Aorta (tissue), 5 donors: ENCODE measurements around the gene EFEMP2. TPM values are rescaled to one million over a fixed set of nuclear protein-coding genes. Genes with fewer than 3 reads are reported as not detected.

ENCODE experiments used
- ATAC-seq: fragments of 200-7000 bp; cut with Tn5 transposase; one replicate; pipeline ENCODE4 v1.9.1; 2022; ENCODE audit warnings: moderate library complexity; ENCODE audit not compliant: low FRiP score
- DNase-seq, 2 donors: peaks; one replicate each; pipeline ENCODE4 v3.0.0-alpha.2; 2020
- H3K27ac ChIP-seq, 2 donors: one replicate each; pipeline ENCODE4 v1.5.1; 2013; ENCODE audit warnings: low read length in 2 of 2, mild to moderate bottlenecking in 2 of 2, moderate library complexity in 2 of 2, control low read depth in 1 of 2, inconsistent platforms in 1 of 2, low read depth in 1 of 2
- H3K27me3 ChIP-seq, 2 donors: one replicate each; pipeline ENCODE4 v1.6.1; 2013; ENCODE audit warnings: control low read depth in 1 of 2, low read length in 1 of 2, mild to moderate bottlenecking in 1 of 2, moderate library complexity in 1 of 2; ENCODE audit not compliant: insufficient read depth in 2 of 2, control insufficient read depth in 1 of 2
- H3K36me3 ChIP-seq, 2 donors: one replicate each; pipeline ENCODE4 v1.6.1; 2013; ENCODE audit warnings: control low read depth in 1 of 2, low read length in 1 of 2, mild to moderate bottlenecking in 1 of 2; ENCODE audit not compliant: insufficient read depth in 2 of 2, control insufficient read depth in 1 of 2
- H3K4me1 ChIP-seq, 2 donors: one replicate each; pipeline ENCODE4 v1.6.1; 2013; ENCODE audit warnings: low read length in 2 of 2, control low read depth in 1 of 2, mild to moderate bottlenecking in 1 of 2, moderate library complexity in 1 of 2; ENCODE audit not compliant: insufficient read depth in 2 of 2, control insufficient read depth in 1 of 2
- H3K4me3 ChIP-seq, 2 donors: one replicate each; pipeline ENCODE4 v1.5.1; 2013; ENCODE audit warnings: low read length in 2 of 2, control low read depth in 1 of 2, mild to moderate bottlenecking in 1 of 2
- H3K9me3 ChIP-seq: one replicate; pipeline ENCODE4 v1.6.1; 2013; ENCODE audit warnings: mild to moderate bottlenecking, low read length; ENCODE audit not compliant: control insufficient read depth
- WGBS, 2 donors: extraction: QIAGEN DNeasy Blood & Tissue Kit; methylation state at CpG; one replicate each; pipeline ENCODE4 v1.1.7; 2013; 5-methylcytosine and 5-hydroxymethylcytosine counted together
- intact Hi-C, 2 donors: fragments of 100-400 bp; cut with DNase I; formaldehyde crosslinking; loops; one replicate each; pipeline versions ENCODE4 v1.14.2 to v1.15.0; 2022
- polyA plus RNA-seq, 2 donors: library from polyadenylated mRNA; stranded (reverse); fragments of 200-250 nt; gene quantifications; one replicate each; pipeline ENCODE4 v1.2.3, GENCODE V29; 2013
- total RNA-seq, 2 donors: library from RNA; stranded (reverse); fragmentation: NEBNext Ultra II Directional; extraction: Animal tissue kit (Norgen Biotek cat#: 25700); gene quantifications; one replicate each; pipeline ENCODE4 v1.2.1, GENCODE V29; 2021
- donor health status: healthy with polysubstance abuse.
- donor health status: Bipolar disorder and iron deficiency.
- donor health status: DM: no; HTN: no; CAD: no.
- donor health status: DM: no; HTN: no; CAD: no.
- donor health status: DM: yes; HTN: yes; CAD: no.

The EFEMP2 gene
- total and polyA plus RNA-seq, 4 donors: 136 to 224 (median 162) TPM

DNA sequence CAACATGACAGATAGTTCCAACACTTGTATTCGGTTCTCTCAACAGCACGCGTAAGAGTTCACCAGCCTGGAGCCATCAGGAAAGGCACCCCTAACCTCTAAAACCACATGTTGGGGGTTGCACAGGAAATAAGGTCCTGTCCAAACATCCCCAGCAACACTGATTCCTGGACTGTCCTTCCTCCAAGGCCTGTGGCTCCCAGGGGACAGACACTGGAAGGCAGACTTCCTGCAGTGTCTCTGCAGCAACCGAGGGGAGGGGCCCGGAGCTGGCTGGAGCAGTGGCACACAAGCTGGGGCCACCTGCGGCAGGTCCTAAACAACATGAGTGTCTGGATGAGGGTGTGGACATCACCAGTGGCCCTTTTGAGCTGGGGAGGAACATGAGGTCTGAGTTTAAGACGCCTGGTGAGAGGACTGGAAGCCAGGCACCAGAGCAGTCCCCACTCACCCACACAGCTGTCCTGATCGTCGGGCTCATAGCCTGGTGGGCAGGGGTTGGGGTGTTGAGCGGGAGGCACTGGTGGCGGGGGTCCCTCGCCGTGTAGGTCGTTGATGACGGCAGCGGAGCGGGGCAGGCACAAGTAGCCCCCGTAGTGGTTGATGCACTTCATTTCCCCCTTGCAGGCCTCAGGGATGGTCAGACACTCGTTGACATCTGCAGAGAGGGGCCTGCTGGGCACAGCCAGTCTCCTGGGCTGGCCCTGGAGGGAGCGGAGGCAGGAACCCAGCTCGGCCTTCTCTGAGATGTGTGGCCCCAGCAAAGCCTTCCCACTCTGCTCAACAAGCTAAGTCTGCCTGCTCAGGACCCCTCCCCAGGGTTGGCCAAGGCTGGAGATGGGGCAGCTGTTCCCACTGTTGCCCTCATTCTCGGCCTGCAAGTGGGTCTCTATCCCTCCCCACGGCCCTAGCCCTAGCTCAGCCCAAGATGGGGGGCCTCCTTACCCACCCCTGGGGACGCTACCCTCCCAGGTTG, 1.6 kb downstream of the EFEMP2 start:
- H3K27ac ChIP-seq: peak overlapping the region; percentile 6 to 90
- no peaks in the 10 kb centered on the region for H3K4me1 ChIP-seq
- no peak overlapping the region for H3K4me3 ChIP-seq
- ATAC-seq (no peak), DNase-seq (peak in 1 of 2 donors; percentile 51)
- 64 to 66% methylated on average over 24 of the region's 24 CpGs for WGBS, 2 donors
- intact Hi-C loops: no loop called here
- no peaks in the 10 kb centered on the region for H3K36me3 ChIP-seq
- H3K27me3 ChIP-seq: no peaks in the 10 kb centered on the region
- H3K9me3 ChIP-seq: no peaks in the 10 kb centered on the region

DNA sequence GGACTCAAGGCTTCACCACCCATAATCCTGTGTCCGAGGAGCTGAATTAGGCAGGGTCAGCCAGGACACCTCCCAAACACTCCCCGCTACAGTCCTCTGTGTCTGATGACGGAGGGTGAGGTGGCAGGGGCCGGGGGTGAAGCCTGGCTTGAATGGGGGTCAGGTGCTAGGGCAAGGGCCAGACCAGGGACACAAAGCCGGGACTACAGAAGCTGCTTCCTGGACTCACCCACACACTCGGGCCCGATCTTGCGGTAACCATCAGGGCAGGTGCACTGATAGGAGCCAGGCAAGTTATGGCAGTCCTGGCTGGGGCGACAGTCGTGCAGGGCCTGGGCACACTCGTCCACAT, 2.3 kb downstream of the EFEMP2 start:
- Histone ChIP-seq H3K9me3 (no peaks in the 10 kb centered on the region), H3K4me1 (no peaks in the 10 kb centered on the region), H3K27me3 (no peaks in the 10 kb centered on the region), H3K36me3 (peaks cover 0 to under 1% of the 10 kb centered on the region in 2 donors), H3K27ac (no peak overlapping the region), H3K4me3 (no peak overlapping the region)
- no peak for ATAC-seq
- peak in 1 of 2 donors; percentile 44 for DNase-seq
- intact Hi-C loops: no loop called here
- WGBS, 2 donors: 85 to 89% methylated on average over 11 of the region's 11 CpGs

DNA sequence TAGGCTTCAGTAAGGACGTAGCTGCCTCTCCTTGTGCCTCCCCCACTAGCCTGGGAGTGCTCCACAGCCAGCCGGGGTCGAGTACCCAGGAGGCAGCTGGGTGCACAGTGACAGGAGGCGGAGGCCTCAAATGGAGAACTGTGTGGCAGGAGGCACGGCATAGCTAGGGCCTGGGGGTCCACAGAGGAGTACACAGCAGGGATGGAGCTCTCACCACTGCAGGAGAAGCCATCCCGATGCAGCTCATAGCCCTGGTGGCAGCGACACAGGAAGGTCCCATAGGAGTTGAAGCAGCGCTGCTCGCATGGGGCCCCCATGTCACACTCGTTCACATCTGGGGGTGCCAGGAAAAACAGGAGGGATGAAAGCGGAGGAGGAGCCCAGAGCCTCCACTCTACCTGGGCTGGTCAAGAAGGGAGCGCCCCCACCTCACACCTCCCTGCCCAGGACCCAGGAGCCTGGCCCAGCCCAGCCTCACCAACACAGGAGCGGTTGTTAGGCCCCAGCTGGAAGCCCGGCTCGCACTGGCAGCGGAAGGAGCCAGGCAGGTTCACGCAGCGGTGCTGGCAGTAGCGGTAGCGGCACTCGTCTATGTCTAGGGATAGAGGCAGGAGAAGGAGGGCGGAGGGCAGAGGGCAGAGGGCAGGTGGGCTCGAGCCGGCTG, 2.8 kb downstream of the EFEMP2 start:
- H3K27ac ChIP-seq: no peak overlapping the region
- H3K36me3 ChIP-seq: peaks cover 0 to 5% of the 10 kb centered on the region in 2 donors
- H3K9me3 ChIP-seq: no peaks in the 10 kb centered on the region
- ATAC-seq (no peak), DNase-seq (peak in 1 of 2 donors; percentile 48)
- 81 to 84% methylated on average over 22 to 24 of the region's 24 CpGs for WGBS, 2 donors
- H3K4me1 ChIP-seq: no peaks in the 10 kb centered on the region
- no peak overlapping the region for H3K4me3 ChIP-seq
- intact Hi-C loops: loop anchor here in 1 of 2 donors (5.0 kb wide), 1 partner anchor 98 kb away; no protein-coding TSS in a partner anchor
- no peaks in the 10 kb centered on the region for H3K27me3 ChIP-seq

- peaks cover 0 to 6% of the 10 kb centered on the region in 2 donors for H3K36me3 ChIP-seq
- WGBS, 2 donors: 80 to 88% methylated on average over 3 of the region's 3 CpGs
- no peak for ATAC-seq
- peak in 1 of 2 donors; percentile 51 for DNase-seq
- intact Hi-C loops: loop anchor here in 1 of 2 donors (5.0 kb wide), 1 partner anchor 98 kb away; no protein-coding TSS in a partner anchor
- H3K9me3 ChIP-seq: no peaks in the 10 kb centered on the region
- H3K27me3 ChIP-seq: no peaks in the 10 kb centered on the region
- H3K4me3 ChIP-seq: no peak overlapping the region
- H3K4me1 ChIP-seq: no peaks in the 10 kb centered on the region
- no peak overlapping the region for H3K27ac ChIP-seq
Measured at GRCh38 chr11:65868907-65869306, 3.7 kb downstream of the EFEMP2 start.

DNA sequence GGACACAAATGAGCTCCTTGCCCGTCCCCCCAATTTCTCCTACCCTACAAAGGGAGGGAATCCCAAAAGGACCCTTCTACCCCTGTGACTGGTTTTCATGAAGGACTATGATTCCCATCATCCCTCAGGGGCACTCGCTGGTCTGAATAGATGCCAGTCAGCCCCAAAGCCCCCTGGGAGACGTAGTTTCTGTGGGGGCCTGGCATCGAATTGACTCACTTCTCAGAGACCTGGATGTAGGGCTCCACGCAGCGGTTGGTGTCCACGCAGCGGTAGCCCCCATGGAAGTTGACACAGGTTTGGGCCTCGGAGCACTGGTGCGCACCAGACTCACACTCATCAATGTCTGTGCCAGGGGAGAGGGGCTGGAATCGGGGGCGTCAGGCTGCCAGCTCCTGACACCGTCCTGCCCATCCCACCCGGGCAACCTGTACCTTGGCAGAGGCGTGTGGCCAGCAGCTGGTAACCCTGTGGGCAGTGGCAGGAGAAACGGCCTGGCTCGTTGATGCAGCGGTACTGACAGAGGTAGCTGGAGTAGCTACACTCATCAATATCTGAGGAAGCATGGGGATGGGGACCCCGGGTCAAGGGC, 4.4 kb downstream of the EFEMP2 start:
- H3K4me1 ChIP-seq: no peaks in the 10 kb centered on the region
- H3K4me3 ChIP-seq: no peak overlapping the region
- no peaks in the 10 kb centered on the region for H3K9me3 ChIP-seq
- H3K36me3 ChIP-seq: peaks cover 0 to 8% of the 10 kb centered on the region in 2 donors
- ATAC-seq: no peak
- H3K27me3 ChIP-seq: no peaks in the 10 kb centered on the region
- H3K27ac ChIP-seq: no peak overlapping the region
- 75 to 79% methylated on average over 19 of the region's 19 CpGs for WGBS, 2 donors
- DNase-seq: peak; percentile 52 to 78
- intact Hi-C loops: loop anchor here in 1 of 2 donors (5.0 kb wide), 1 partner anchor 99 kb away; no protein-coding TSS in a partner anchor

GRCh38 chr11:65867284-65868071, 5.1 kb downstream of the EFEMP2 start:
- no peaks in the 10 kb centered on the region for H3K4me1 ChIP-seq

DNA sequence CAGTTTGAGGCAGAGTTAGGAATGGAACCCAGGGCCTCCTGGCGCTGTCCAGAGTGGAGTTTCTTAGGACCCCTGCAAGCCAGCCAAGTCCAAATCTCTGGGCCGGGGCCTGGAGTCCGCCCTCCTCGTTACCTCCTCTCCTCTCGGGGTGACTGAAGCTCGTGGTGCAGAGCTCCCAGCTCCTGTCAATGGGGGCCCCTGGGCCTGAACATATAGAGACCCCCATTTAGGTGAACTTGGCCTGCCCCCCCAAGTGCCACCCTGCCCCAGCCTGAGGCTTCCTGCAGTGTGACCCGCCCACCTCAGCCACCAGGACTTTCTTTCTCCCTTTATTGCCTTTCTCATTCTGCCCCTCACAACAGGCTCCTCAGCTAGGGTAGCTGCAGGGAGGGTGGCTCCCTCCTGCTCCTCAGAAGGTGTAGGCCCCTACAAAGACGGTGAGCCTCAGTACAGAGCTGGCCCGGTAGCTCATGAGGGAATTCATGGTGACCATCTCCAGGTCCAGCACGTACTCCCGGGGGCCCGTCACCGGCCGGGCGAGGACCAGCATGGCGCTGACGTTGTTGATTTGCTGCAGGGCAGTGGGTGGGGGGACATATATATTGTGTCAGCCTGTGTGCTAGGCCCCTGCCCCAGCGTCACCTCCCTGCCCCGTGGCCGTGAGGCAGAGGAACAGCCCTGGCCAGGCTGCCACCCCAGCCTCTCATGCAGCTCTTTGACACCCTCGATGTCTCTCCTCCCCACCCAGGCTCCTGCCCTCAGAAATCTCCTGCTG, 5.9 kb downstream of the EFEMP2 start:
- ATAC-seq (no peak), DNase-seq (peak; percentile 46 to 68)
- Histone ChIP-seq H3K36me3 (peaks cover 0 to 8% of the 10 kb centered on the region in 2 donors), H3K4me1 (no peaks in the 10 kb centered on the region), H3K9me3 (no peaks in the 10 kb centered on the region), H3K4me3 (no peak overlapping the region), H3K27ac (no peak overlapping the region), H3K27me3 (no peaks in the 10 kb centered on the region)
- intact Hi-C loops: loop anchor here in 1 of 2 donors (5.0 kb wide), 1 partner anchor 101 kb away; no protein-coding TSS in a partner anchor
- 66 to 72% methylated on average over 21 of the region's 21 CpGs for WGBS, 2 donors

More at GRCh38 chr11:65867284-65868071, 5.1 kb downstream of the EFEMP2 start:
- Histone ChIP-seq H3K4me3 (no peak overlapping the region), H3K9me3 (no peaks in the 10 kb centered on the region), H3K27ac (no peak overlapping the region), H3K27me3 (no peaks in the 10 kb centered on the region), H3K36me3 (peaks cover 0 to 8% of the 10 kb centered on the region in 2 donors)
- intact Hi-C loops: loop anchor here in 1 of 2 donors (5.0 kb wide), 1 partner anchor 100 kb away; no protein-coding TSS in a partner anchor
- DNase-seq (peak in 1 of 2 donors; percentile 77), ATAC-seq (no peak)
- WGBS, 2 donors: 52 to 55% methylated on average over 29 of the region's 29 CpGs
